Dedifferentiated amniotic fluid mesenchymal stem cell (primary cell): ENCODE measurements around the gene CNIH2.
"Not testable (repeated sequence)": the region's sequence is repeated elsewhere in the genome, so short reads cannot be mapped to it uniquely, and the experiment has no call there.

Source experiments
- DNase-seq: peaks from one replicate; pipeline ENCODE4 v3.0.0-alpha.2; 2016; ENCODE audit errors: extremely low spot score

Gene CNIH2

DNA sequence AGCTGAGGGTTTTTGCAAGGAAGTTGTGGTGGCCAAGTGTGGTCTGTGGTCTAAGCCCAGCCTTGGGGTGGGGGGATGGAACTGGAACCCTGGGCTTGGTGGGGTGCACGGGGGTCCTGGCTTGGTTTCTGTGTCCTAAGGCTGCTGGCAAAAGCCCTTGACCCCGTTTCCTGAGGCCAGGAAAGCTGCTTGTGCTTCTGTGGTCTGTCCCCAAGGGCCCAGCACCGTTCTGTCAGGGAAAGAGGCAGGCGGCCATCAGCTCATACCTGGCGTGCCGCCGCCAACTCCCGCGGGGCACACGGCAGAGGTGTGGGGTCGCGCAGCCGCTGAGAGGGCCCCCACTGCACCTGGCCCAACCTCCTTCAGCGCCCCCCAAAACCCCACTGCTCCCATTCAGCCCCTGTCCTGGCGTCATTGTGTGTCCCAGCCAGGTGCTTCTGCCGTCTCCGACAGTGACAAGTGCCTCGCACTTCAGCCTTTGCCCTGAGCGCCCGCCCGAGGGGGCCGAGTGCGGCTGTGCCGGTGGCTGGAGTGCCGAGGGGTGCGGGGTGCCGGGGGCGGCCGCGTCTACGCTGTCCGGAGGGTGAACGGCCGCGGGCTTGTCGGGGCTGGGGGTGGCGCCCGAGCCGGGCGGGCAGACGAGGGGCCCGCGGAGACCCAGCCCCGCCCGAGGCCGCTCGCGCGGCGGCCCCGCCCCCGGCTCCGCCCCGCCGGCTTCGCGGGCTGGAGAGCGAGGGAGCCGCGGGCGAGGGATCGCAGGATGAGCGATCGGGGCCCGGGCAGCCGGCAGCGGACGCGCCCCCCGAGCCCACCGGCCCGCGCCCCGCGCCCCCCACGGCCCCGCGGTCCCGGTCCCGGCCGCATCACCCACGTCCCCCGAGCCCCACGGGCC lies at the start of gene CNIH2:
CNIH2 (plus strand) TSS at position 705 of the 892 bp plus-strand sequence. CDS start 282 bp downstream, outside the sequence.
- no peak for DNase-seq

DNA sequence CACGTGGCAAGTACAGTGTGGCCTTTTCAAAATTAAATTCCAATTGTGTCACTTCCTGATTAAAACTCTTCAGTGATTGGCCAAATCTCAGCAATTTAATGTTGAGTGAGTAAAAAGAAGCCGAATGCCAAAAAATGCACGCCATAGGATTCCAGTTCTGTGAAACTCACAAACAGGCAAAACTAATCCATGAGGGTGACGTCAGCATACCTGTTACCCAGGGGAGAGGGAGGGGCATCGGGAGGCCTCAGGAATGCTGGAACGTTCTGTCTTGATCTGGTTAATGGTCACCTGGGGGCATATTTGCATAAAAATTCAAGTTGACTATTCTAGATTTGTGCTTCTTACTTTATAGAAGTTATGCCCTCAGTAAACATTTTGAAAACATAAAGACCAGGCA lies 49.5 kb upstream of the CNIH2 start:
- DNase-seq, result no peak

GRCh38 chr11:66230156-66230555 lies 47.8 kb upstream of the CNIH2 start:
- DNase-seq, result no peak

GRCh38 chr11:66230978-66231377 lies 47.0 kb upstream of the CNIH2 start:
- DNase-seq, result no peak

DNA sequence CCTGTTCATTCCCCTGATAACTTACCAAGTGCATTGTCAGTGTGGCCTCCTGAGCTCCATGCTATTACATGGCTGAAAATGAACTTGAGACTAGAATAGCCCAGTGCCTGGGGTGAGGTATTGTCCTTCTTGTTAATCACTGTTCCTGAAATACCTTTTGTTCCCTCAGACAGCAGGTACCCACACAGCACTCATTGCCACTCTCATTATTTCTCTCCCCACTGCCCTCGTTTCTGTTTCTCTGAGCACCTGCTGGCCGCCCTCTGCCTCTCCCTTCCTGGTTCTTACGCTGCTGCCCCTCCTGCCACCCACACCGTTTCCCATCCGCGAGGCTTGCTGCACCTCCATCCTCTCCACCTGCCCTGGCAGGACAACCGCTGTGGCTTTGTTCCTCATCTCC lies 46.4 kb upstream of the CNIH2 start:
- DNase-seq, result no peak

- no peak for DNase-seq
Observed at GRCh38 chr11:66232769-66233168, 45.2 kb upstream of the CNIH2 start.

DNA sequence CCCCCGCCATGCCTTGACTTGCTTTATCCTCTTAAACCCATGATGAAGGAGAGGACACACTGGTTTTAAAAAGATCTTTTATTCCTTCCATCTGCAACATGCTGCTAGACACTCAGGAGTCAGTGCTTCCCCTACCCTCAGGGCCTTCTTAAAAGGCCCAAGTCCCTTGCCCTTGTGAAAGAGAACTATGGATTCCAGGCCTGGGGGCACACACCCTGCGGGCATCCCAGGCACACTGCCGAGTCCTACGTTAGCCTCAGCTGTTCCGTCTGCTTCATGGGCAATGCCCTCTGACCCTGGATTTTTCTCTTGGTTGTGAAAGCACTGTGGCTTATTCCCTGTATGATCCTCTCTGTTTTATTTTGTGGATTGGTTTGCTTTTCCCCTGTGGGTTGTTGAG lies 44.7 kb upstream of the CNIH2 start:
- no peak for DNase-seq

DNA sequence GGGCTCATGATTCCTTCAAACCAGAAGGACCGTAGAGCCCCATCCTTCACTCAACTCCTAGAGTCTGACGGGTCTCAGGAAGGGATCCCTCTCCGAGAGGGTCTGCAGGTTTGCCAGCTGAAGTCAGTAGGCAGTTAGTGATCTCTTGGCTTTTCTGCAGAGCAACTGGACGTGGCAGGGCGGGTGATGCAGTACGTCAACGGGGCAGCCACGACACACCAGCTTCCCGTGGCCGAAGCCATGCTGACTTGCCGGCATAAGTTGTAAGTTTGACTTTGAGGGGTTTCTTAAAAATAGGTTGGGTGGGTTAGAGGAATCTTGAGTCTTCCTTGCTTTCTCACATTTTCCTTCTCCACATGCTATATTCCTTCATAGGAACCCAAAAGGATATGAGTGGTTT lies 42.8 kb upstream of the CNIH2 start:
- DNase-seq, result no peak

DNA sequence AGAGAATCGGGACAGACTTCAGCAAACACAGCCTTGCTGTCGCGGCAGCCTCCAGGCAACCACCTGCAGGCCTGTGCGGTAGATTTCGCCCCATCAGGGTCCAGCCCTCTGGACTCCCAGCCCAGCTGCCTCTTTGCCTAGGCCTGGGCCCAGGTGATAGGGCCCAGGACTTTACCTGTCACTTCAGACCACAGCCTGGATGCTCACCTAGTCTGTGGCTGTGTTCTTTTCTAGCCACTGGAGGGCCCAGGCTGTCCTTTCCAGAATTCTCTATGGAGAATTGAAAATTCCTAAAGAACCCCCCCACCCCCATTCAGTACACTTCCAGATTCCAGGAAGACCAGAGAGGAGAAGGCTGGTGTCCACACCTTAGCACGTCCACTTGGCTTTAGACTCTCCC lies 40.1 kb upstream of the CNIH2 start:
- DNase-seq, result no peak

DNA sequence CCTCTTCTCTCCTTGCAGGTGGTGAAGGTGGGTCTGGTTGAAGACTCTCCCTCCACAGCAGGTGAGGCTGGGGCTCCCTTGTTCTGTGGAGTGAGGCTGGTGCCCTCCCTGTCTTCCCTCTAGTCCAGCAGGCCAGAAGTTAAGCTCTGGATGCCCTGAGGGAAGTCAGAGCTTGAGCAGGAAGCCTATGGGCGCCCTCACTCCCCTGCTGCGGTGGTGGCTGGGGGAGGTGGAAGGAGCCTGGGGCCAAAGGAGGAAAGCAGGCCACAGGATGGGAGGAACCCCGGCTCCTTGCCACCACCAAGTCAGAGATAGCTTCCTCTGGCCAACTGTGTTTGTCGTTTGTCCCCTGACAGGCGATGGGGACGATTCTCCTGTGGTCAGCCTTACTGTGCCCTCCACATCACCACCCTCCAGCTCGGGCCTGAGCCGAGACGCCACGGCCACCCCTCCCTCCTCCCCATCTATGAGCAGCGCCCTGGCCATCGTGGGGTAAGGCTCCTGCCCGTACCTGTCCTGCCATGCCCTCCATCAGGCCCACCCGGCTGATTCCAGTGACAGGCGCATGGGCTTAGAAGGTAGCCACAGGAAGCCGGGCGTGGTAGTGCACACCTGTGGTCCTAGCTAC lies 39.1 kb upstream of the CNIH2 start:
- DNase-seq, result no peak

DNA sequence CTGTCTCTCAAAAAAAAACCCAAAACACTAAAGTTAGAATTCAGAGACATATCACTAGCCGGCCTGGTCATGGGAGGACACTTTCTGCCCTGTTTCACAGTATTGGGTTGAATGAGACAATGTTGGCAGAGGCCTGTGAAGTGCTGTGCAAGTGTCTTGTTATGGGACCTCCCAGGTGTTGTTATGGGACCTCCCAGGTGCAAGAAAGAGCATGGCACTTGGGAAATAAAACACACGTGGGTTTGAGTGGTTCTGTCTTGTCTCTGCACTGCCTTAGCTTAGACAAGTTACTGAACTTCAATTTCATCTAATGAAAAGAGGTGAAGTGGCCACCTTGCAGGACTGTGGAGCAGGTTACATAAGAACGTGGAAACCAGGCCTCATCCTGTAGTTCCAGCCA lies 38.5 kb upstream of the CNIH2 start:
- no peak for DNase-seq

- DNase-seq, result no peak
Observed at GRCh38 chr11:66239998-66240780, 37.8 kb upstream of the CNIH2 start.

- DNase-seq, result no peak
Observed at GRCh38 chr11:66240781-66241136, 37.2 kb upstream of the CNIH2 start.

DNA sequence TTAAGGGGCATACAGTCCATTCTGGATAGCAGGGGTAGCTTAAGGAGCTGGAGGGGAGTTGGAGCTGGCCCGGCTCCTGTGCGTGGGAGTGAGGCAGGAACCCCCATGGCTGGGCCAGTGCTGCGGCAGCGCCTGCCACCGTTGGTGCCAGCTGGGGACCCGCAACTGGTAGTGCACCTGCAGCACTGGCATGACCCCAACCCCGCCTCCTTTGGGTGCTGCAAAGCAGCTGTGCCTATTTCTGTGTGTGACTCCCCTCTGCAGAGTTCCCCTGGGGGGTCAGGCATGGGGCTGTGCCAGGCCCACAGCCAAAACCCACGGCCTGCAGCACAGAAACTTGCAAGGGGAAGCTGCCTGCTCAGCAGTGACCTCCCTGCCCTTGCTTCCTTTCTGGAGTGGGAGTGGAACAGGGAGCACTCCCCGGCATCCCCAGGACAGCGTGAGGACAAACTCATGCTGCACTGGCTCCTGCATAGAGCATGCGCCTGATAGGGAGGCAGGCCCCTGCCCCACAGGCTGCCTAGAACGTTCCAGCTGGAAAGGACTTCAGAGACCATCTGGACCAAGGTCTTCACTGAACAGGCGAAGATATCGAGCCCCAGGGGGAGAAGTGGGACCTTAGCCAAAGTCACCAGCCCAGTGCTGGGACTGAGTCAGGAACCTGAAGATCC lies 35.7 kb upstream of the CNIH2 start:
- DNase-seq, result no peak

DNA sequence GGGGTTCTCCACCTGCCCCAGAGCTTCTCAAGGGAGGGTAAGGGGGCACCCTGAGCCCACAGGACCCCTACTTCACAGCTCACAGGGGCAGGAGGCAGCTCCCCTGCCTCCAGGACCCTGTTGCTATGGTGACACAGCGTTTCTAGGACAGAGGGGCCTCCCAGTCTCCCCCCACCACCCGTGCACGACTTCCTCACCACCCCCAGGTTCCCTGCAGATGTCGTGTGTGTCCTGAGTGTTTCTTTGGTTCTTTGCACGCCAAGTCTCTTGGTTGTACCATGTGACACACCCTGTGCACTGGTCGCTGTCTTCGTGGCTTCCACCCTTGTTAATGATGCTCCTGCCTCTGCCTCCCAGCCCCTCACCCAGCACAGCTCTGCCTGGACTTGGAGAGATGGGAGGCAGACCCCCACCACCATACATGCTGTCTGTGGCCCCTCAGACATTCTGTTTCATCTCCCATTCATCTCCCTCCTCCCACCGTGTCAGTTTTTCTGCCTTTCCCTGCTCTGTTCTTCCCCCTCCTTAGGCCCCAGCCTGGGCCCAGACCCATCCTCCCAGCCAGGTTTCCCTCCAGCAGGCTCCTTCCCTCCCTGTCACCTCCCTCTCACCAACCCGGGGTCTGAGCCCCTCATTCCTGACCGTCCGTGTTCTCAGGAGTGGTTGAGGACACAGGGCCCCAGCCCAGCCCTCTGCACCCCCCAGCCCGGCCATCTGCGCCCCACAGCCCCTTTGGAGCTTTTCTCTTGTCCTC lies 34.0 kb upstream of the CNIH2 start:
- no peak for DNase-seq

DNA sequence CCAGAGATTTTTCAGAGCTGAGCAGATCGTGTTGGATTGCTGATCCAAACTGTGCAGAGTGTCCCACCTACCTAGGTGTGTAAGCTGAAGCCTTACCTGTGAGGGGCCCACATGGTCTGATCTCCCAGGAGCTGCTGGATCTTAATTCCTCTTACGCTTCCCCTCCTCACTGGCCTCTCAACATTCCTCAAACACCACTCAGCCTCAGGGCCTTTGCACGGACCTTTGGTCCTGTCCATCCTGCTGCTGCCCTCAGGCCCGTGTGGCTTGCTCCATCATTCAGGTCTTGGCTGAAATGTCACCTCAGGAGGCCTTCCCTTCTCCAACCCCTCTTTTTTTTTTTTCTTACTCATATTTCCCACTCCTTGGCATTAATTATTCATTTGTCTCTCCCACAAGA lies 30.7 kb upstream of the CNIH2 start:
- DNase-seq, result no peak

GRCh38 chr11:66247801-66248200 lies 30.2 kb upstream of the CNIH2 start:
- no peak for DNase-seq

- no peak for DNase-seq
Observed at GRCh38 chr11:66248903-66249302, 29.1 kb upstream of the CNIH2 start.

GRCh38 chr11:66251809-66252208 lies 26.2 kb upstream of the CNIH2 start:
- no peak for DNase-seq

DNA sequence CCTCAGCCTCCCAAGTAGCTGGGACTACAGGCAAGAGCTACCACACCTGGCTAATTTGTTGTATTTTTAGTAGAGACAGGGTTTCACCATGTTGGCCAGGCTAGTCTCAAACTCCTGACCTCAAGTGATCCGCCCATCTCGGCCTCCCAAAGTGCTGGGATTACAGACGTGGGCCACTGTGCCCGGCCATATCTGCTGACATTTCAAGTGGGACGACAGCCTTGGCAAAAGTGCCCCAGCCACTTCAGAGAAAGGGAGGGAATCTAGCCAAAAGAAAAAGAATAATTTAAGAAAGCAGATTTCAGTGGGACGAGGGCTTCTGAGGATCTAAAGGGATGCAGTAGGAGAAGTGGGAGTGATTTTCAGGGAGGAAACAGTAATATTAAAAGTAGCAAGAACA lies 24.9 kb upstream of the CNIH2 start:
- DNase-seq, result not testable (repeated sequence)

DNA sequence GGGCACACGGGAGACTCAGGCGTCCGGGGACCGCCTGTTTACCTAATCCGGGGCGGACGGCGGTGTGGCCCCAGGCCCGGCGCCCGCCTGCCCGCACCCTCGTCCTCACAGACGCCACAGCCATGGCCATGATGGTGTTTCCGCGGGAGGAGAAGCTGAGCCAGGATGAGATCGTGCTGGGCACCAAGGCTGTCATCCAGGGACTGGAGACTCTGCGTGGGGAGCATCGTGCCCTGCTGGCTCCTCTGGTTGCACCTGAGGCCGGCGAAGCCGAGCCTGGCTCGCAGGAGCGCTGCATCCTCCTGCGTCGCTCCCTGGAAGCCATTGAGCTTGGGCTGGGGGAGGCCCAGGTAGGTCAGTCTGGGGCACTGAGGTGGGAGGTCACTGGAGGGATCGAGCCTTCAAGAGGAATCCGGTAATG lies 19.5 kb upstream of the CNIH2 start:
- DNase-seq, result no peak
